Panc1 (cell line): ENCODE measurements around the gene CEP120. TPM values are rescaled to one million over a fixed set of nuclear protein-coding genes. Genes with fewer than 3 reads are reported as not detected.
A peak's percentile ranks its signal among the peaks of the same experiment; 100 is the strongest.

ENCODE experiments used
- ATAC-seq: fragments of 200-7000 bp; cut with Tn5 transposase; 2 replicates; pipeline ENCODE4 v1.9.1; 2020; ENCODE audit warnings: mild to moderate bottlenecking, moderate library complexity
- BruUV-seq: library from RNA; stranded (reverse); fragments of 400-500 nt; replicated peaks from 2 replicates; lab custom pipeline; 2021; lab: Mats Ljungman, UMichigan
- CTCF ChIA-PET: fragments of 300-600 bp; sonication (Branson Sonifier 250); formaldehyde crosslinking; loops from one replicate; lab custom pipeline; 2022; ENCODE audit warnings: antibody characterized with exemption; lab: Charles Lee
- POLR2A ChIA-PET: fragments of 300-600 bp; sonication (Branson Sonifier 250); formaldehyde crosslinking; loops from one replicate; lab custom pipeline; 2022; ENCODE audit warnings: antibody characterized with exemption; lab: Charles Lee
- DNase-seq: peaks from one replicate; pipeline ENCODE4 v3.0.0-alpha.2; 2010; ENCODE audit warnings: low read depth, low spot score
- H3K27ac ChIP-seq: 2 replicates; pipeline ENCODE4 v1.5.1; 2011; ENCODE audit warnings: mild to moderate bottlenecking, low read length, inconsistent platforms
- H3K27me3 ChIP-seq: fragments of 200-500 bp; sonication (Bioruptor generic); 2 replicates; pipeline ENCODE4 v1.6.0; 2014; ENCODE audit warnings: low read length, inconsistent platforms; ENCODE audit not compliant: control insufficient read depth, insufficient read depth
- H3K36me3 ChIP-seq: fragments of 200-500 bp; sonication (Bioruptor generic); 2 replicates; pipeline ENCODE4 v1.5.1; 2014; ENCODE audit warnings: inconsistent platforms, mild to moderate bottlenecking, low read length, moderate library complexity; ENCODE audit not compliant: control insufficient read depth, insufficient read depth
- H3K4me1 ChIP-seq: 2 replicates; pipeline ENCODE4 v1.5.1; 2011; ENCODE audit warnings: inconsistent platforms, mild to moderate bottlenecking, low read length, moderate library complexity; ENCODE audit not compliant: control insufficient read depth, insufficient read depth
- H3K4me3 ChIP-seq, 2 experiments: 2 replicates each; pipeline ENCODE4 v1.5.1; 2011 to 2012; ENCODE audit warnings: low read depth in 2 of 2, low read length in 2 of 2, mild to moderate bottlenecking in 2 of 2, inconsistent platforms in 1 of 2, moderate library complexity in 1 of 2
- H3K9me3 ChIP-seq: fragments of 200-500 bp; sonication (Bioruptor generic); 2 replicates; pipeline ENCODE4 v1.5.1; 2014; ENCODE audit warnings: low read depth, mild to moderate bottlenecking, inconsistent platforms, low read length, moderate library complexity; ENCODE audit not compliant: control insufficient read depth, insufficient read depth
- CTCF ChIP-seq: fragments of 450-650 bp; IDR thresholded peaks from 2 replicates; pipeline ENCODE4 v1.5.1; 2017; ENCODE audit warnings: mild to moderate bottlenecking
- POLR2AphosphoS5 ChIP-seq: IDR thresholded peaks from 2 replicates; pipeline ENCODE4 v1.6.1; 2012; ENCODE audit warnings: mild to moderate bottlenecking, low read depth, low read length, moderate library complexity
- REST ChIP-seq, 2 experiments: IDR thresholded peaks; 2 replicates each; pipeline ENCODE4 v1.6.1; 2011 to 2012; ENCODE audit warnings: low read depth in 2 of 2, control low read depth in 1 of 2, low read length in 1 of 2, mild to moderate bottlenecking in 1 of 2, moderate library complexity in 1 of 2; ENCODE audit not compliant: insufficient read depth in 1 of 2
- SIN3A ChIP-seq: IDR thresholded peaks from 2 replicates; pipeline ENCODE4 v1.6.1; 2012; ENCODE audit warnings: low read depth, mild to moderate bottlenecking, low read length, moderate library complexity, borderline replicate concordance; ENCODE audit not compliant: insufficient read depth
- TCF7L2 ChIP-seq: IDR thresholded peaks from 2 replicates; pipeline ENCODE4 v1.6.1; 2011; ENCODE audit warnings: mild to moderate bottlenecking, low read depth, low read length, inconsistent platforms
- in situ Hi-C: cut with HindIII; loops from 2 replicates; pipeline ENCODE4 v1.10.0; 2016; ENCODE audit warnings: low sequenced_read_pairs, low pct_unique_long_range_greater_than_20kb
- intact Hi-C: fragments of 100-400 bp; cut with micrococcal nuclease; formaldehyde crosslinking; loops from one replicate; pipeline ENCODE4 v1.10.0; 2022; ENCODE audit not compliant: unreplicated experiment
- total RNA-seq: library from RNA; stranded (reverse); gene quantifications from one replicate; pipeline ENCODE4 v1.2.1, GENCODE V29; 2021; ENCODE audit not compliant: unreplicated experiment

The CEP120 gene
- total RNA-seq, 1 experiment from 2014 or later, result 20.1 TPM

GRCh38 chr5:123371575-123372179, 51.5 kb downstream of the CEP120 start:
- Histone ChIP-seq H3K27me3 (no peaks in the 10 kb centered on the region), H3K4me1 (no peaks in the 10 kb centered on the region), H3K36me3 (peaks cover 11% of the 10 kb centered on the region), H3K9me3 (no peaks in the 10 kb centered on the region), H3K4me3 (no peak overlapping the region), H3K27ac (no peak overlapping the region)
- no TSS peak for BruUV-seq
- no peak for TF ChIP-seq POLR2AphosphoS5
- TF ChIP-seq REST (IDR thresholded peaks at IDR 0.05; ENCODE audit: insufficient read depth in 1 of 2, low read depth in 2 of 2, low read length in 1 of 2), result no peak
- no peak for TF ChIP-seq TCF7L2
- peak; percentile 71 for TF ChIP-seq CTCF
- no peak for TF ChIP-seq SIN3A
- ChIA-PET CTCF (no interaction called here), POLR2A (no interaction called here)
- in situ Hi-C loops (no loop called here), intact Hi-C loops (no loop called here)
- ATAC-seq (no peak), DNase-seq (no peak)

GRCh38 chr5:123369371-123369968, 53.7 kb downstream of the CEP120 start:
- ATAC-seq, result no peak
- H3K9me3 ChIP-seq, result no peaks in the 10 kb centered on the region
- DNase-seq, result no peak
- no peaks in the 10 kb centered on the region for H3K27me3 ChIP-seq
- no TSS peak for BruUV-seq
- no peak for TF ChIP-seq TCF7L2
- no peak for TF ChIP-seq POLR2AphosphoS5
- no peak for TF ChIP-seq CTCF
- no peak for TF ChIP-seq REST (IDR thresholded peaks at IDR 0.05; ENCODE audit: insufficient read depth in 1 of 2, low read depth in 2 of 2, low read length in 1 of 2)
- TF ChIP-seq SIN3A, result no peak
- no peak overlapping the region for H3K27ac ChIP-seq
- POLR2A ChIA-PET, result no interaction called here
- no peak overlapping the region for H3K4me3 ChIP-seq
- in situ Hi-C loops (no loop called here), intact Hi-C loops (loop anchor here (5.0 kb wide), 1 partner anchor 852 kb away; no protein-coding TSS in a partner anchor)
- CTCF ChIA-PET, result no interaction called here
- no peaks in the 10 kb centered on the region for H3K4me1 ChIP-seq
- H3K36me3 ChIP-seq, result peaks cover 11% of the 10 kb centered on the region
